ENCODE results near the gene TDRD12. TPM values are rescaled to one million over a fixed set of nuclear protein-coding genes. Genes with fewer than 3 reads are reported as not detected.

TDRD12 gene
- total RNA-seq, 1 donor from 2014 or later, result 0.07 TPM

DNA sequence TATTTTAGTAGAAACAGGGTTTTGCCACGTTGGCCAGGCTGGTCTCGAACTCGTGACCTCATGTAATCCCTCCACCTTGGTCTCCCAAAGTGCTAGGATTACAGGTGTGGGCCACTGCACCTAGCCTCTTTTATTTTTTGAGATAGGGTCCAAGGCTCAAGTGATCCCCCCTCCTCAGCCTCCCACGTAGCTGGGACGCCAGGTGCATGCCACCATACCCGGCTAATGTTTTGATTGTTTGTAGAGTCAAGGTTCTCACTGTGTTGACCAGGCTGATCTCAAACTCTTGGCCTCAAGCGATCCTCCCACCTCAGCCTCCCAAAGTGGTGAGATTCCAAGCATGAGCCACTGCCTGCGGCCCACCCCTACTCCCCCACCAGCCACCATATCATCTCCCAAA lies 143.7 kb downstream of the TDRD12 start:
- TF ChIP-seq, protein P1, sequence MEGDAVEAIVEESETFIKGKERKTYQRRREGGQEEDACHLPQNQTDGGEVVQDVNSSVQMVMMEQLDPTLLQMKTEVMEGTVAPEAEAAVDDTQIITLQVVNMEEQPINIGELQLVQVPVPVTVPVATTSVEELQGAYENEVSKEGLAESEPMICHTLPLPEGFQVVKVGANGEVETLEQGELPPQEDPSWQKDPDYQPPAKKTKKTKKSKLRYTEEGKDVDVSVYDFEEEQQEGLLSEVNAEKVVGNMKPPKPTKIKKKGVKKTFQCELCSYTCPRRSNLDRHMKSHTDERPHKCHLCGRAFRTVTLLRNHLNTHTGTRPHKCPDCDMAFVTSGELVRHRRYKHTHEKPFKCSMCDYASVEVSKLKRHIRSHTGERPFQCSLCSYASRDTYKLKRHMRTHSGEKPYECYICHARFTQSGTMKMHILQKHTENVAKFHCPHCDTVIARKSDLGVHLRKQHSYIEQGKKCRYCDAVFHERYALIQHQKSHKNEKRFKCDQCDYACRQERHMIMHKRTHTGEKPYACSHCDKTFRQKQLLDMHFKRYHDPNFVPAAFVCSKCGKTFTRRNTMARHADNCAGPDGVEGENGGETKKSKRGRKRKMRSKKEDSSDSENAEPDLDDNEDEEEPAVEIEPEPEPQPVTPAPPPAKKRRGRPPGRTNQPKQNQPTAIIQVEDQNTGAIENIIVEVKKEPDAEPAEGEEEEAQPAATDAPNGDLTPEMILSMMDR (IDR thresholded peaks at IDR 0.05), result no peak
- TF ChIP-seq EZH2 (IDR thresholded peaks at IDR 0.05) (no peak), EZH2phosphoT487 (IDR thresholded peaks at IDR 0.05) (no peak)
- H3K4me3 Mint-ChIP-seq, result no peak overlapping the region
- Histone ChIP-seq H3K4me2 (no peak overlapping the region), H4K20me1 (ENCODE audit: low read depth) (no peaks in the 10 kb centered on the region), H3K9me3 (ENCODE audit: low read depth) (no peaks in the 10 kb centered on the region), H3K4me3 (no peak overlapping the region), H3K9ac (no peak overlapping the region), H3K4me1 (no peaks in the 10 kb centered on the region), H3K36me3 (no peaks in the 10 kb centered on the region), H3F3A (ENCODE audit: low read depth) (no peaks in the 10 kb centered on the region), H3K27me3 (no peaks in the 10 kb centered on the region), H3K27ac (no peak overlapping the region), H2AFZ (replicated peaks) (no peak overlapping the region), H3K79me2 (ENCODE audit: low read depth) (no peaks in the 10 kb centered on the region)
- H3K27ac Mint-ChIP-seq, result no peak overlapping the region
- no peaks in the 10 kb centered on the region for H3K4me1 Mint-ChIP-seq
- DNase-seq (ENCODE audit: low spot score), result no peak
- H3K9me3 Mint-ChIP-seq, result no peaks in the 10 kb centered on the region
- H3K36me3 Mint-ChIP-seq, result no peaks in the 10 kb centered on the region
- H3K27me3 Mint-ChIP-seq (ENCODE audit: insufficient read depth, low read depth), result no peaks in the 10 kb centered on the region

DNA sequence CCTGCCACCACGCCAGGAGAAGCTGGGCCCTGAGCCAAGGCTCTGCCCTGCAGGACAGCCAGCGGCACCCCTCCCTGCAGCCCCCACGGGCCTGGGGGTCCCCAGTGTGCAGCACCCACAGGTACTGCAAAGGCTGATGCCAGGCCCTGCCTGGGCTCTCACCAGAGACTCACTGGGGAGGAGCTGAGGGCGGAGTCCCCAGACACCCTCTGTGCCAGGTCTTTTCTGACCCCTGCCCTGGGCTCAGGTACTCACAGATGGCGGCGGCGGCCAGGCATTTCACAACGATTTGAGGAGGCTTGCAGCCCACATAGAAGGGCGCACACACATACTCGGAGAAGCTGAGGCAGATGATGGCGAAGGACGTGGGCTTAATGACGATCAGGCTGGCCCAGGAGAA lies 144.3 kb downstream of the TDRD12 start:
- H3K36me3 Mint-ChIP-seq, result no peaks in the 10 kb centered on the region
- Histone ChIP-seq H3K9me3 (ENCODE audit: low read depth) (no peaks in the 10 kb centered on the region), H3K4me1 (no peaks in the 10 kb centered on the region), H3K27me3 (no peaks in the 10 kb centered on the region), H3K4me3 (no peak overlapping the region), H2AFZ (replicated peaks) (no peak overlapping the region), H4K20me1 (ENCODE audit: low read depth) (no peaks in the 10 kb centered on the region), H3F3A (ENCODE audit: low read depth) (no peaks in the 10 kb centered on the region), H3K27ac (no peak overlapping the region), H3K79me2 (ENCODE audit: low read depth) (no peaks in the 10 kb centered on the region), H3K9ac (no peak overlapping the region), H3K36me3 (no peaks in the 10 kb centered on the region), H3K4me2 (no peak overlapping the region)
- no peak overlapping the region for H3K4me3 Mint-ChIP-seq
- no peaks in the 10 kb centered on the region for H3K9me3 Mint-ChIP-seq
- TF ChIP-seq EZH2phosphoT487 (IDR thresholded peaks at IDR 0.05) (no peak), EZH2 (IDR thresholded peaks at IDR 0.05) (no peak)
- TF ChIP-seq, protein P1 (IDR thresholded peaks at IDR 0.05), result no peak
- H3K27ac Mint-ChIP-seq, result peak overlapping the region; percentile 81
- no peak for DNase-seq (ENCODE audit: low spot score)
- H3K4me1 Mint-ChIP-seq, result no peaks in the 10 kb centered on the region
- H3K27me3 Mint-ChIP-seq (ENCODE audit: insufficient read depth, low read depth), result no peaks in the 10 kb centered on the region

DNA sequence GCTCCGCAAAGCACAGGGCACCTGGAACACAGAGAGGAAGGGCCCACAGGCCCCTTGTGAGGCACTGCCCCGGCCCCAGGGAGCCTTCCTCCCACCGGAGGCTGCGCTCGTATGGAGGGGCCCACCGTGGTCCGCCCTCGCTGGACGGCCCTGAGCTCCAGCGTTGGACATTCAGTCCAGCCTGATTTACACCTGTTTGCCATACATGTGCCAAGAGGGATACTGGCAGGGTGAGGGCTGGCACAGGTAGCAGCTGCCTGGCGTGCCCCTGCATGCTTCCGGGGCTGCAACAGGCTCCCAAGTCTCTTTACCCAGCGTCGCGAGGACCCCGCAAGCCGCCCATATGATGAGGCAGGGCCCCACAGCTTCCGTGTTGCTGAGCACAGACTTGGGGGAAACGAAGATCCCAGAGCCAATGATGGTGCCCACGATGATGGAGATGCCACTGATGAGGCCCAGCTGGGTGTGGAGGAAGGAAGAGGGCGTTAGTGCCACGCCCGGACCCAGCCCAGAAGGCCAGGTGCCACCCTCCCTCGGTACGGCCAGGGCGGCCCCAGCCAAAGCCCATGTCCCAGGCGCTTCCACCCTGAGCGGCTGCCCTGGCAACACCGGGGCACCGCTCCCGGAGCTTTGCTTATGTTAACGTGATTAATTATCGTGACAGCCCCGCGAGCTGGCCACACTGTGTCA lies 144.9 kb downstream of the TDRD12 start:
- Histone ChIP-seq H2AFZ (replicated peaks) (no peak overlapping the region), H3K9ac (no peak overlapping the region), H3K4me3 (no peak overlapping the region), H3F3A (ENCODE audit: low read depth) (no peaks in the 10 kb centered on the region), H3K79me2 (ENCODE audit: low read depth) (no peaks in the 10 kb centered on the region), H3K36me3 (no peaks in the 10 kb centered on the region), H3K27me3 (no peaks in the 10 kb centered on the region), H3K27ac (no peak overlapping the region), H4K20me1 (ENCODE audit: low read depth) (no peaks in the 10 kb centered on the region), H3K4me1 (no peaks in the 10 kb centered on the region), H3K4me2 (no peak overlapping the region), H3K9me3 (ENCODE audit: low read depth) (no peaks in the 10 kb centered on the region)
- DNase-seq (ENCODE audit: low spot score), result no peak
- H3K4me3 Mint-ChIP-seq, result no peak overlapping the region
- no peaks in the 10 kb centered on the region for H3K36me3 Mint-ChIP-seq
- no peaks in the 10 kb centered on the region for H3K27me3 Mint-ChIP-seq (ENCODE audit: insufficient read depth, low read depth)
- H3K9me3 Mint-ChIP-seq, result no peaks in the 10 kb centered on the region
- TF ChIP-seq EZH2phosphoT487 (IDR thresholded peaks at IDR 0.05) (no peak), EZH2 (IDR thresholded peaks at IDR 0.05) (no peak)
- TF ChIP-seq, protein P1 (IDR thresholded peaks at IDR 0.05), result no peak
- H3K4me1 Mint-ChIP-seq, result no peaks in the 10 kb centered on the region
- no peak overlapping the region for H3K27ac Mint-ChIP-seq
